Activated naive CD4-positive, alpha-beta T cell treated with anti-CD3 and anti-CD28 coated beads, Interleukin-2, amount 10 ng/mL, durations not matched to agents 5 hours and 36 hours (primary cell): ENCODE measurements around the gene CASP8AP2. TPM values are rescaled to one million over a fixed set of nuclear protein-coding genes. Genes with fewer than 3 reads are reported as not detected.

Source experiments
- total RNA-seq, 2 experiments: library from RNA; stranded (reverse); gene quantifications; one replicate each; pipeline ENCODE4 v1.2.3, GENCODE V29; 2021

CASP8AP2 gene
- 10 to 100 TPM; 38.1 to 42.3 TPM for total RNA-seq

DNA sequence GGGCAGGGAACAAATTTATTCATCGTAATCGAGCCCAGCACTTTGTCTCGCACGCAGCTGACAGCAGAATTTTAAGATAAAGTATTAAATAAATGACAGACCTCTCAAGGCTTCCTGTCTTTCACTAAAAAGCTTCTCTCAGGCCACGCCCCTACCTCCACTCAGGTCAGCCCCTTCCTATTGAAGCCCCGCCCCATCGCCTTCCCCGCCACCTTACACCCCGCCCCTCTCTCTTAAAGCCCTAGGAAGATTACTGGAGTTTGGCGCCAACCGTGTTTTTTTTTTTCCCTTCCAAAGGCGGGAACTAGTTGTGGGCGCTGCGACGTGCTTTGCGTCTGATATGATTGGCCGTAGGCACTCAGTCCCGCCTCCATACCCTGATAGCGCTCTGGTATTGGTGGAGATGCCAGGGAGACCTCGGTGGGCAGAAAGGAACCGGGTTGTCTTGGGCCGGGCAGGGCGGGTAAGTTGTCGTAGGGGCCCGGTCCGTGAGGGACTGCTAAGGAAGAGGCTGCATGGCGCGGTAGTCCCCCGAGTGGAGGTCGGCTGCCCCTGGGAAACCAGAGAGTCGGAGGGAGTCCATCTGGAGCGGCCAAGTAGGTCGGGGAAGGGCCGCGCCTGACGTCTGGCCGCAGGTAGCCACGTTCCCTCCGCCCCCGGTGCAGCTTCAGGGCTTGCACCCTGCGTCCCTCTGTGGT lies at the start of gene CASP8AP2:
CASP8AP2 (plus strand) TSS at position 409 of the 698 bp plus-strand sequence.

DNA sequence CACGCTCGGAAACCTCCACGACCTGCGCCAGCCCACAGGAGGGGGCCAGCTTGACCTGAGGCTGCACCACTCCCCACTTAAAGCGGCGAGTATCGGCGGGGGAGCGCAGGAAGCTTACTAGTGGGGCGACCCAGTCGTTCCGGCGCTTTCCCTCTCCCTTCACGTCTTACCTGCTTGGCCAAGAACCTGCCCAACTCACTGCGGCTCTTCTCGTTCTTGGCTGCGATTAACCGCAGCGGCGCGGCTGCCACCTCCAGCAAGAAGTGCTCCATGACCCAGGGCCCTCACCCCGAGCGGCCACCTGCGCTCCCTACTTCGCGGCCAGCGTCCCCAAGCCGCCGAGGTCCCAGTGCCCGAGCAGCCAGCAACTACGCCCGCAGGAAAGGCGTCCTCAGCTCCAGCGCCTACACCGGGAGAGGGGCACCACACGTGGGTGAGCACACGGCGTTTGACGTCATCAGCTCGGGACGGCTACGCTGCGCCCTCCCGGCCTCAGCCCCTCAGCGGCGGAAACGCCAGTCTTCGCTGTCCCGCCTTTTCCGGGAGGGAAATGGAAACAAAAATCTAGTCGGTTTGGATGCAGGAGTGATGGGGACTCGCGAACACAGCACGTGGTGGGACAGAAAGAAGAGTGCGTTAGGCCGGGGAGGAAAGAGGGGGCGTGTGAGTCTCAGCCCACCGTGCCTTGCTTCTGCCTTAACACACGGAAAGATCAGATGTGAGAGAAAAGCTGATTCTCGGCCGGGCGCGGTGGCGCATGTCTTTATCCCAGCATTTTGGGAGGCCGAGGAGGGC lies 10.1 kb upstream of the CASP8AP2 start, which contains the start of gene MDN1:
MDN1 (minus strand) TSS at position 459 of the 795 bp plus-strand sequence; CDS start at position 272, 187 bp downstream.

DNA sequence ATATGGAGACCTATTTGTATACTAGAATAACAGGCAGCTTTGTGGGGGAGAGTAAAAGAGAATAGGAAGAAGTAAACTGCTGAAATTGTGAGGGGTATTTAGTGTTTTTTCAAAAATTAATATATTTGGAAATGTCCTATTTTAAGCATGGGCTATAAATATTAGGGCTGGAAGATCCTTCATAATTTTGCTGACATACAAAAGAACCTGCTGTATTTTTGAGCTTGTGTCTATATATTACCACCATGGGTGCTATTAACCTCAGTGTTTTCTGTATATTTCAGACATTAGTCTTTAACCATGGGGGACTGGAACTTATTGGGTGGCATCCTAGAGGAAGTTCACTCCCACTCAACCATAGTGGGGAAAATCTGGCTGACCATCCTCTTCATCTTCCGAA lies 64.5 kb downstream of the CASP8AP2 start, which contains the start of gene GJA10:
GJA10 (plus strand) TSS at position 301 of the 400 bp plus-strand sequence; CDS start at position 301, 0 bp downstream.

Other genes starting within 250 kb of the CASP8AP2 start
- gene LYRM2, start 191.1 kb upstream of the CASP8AP2 start, total RNA-seq, result 10 to 100 TPM; 34.2 to 37.2 TPM
- 10 to 100 TPM; 55.6 to 60.7 TPM for gene MDN1, start 10.1 kb upstream of the CASP8AP2 start, total RNA-seq
- under 1 TPM in 1 of 2 experiments, not detected in 1; 0.25 TPM for gene GJA10, start 64.6 kb downstream of the CASP8AP2 start, total RNA-seq